AG09309 (cell line): ENCODE results near the gene SSX2IP.

ENCODE experiments used
- DNase-seq: peaks from one replicate; pipeline ENCODE4 v3.0.0-alpha.2; 2010; ENCODE audit warnings: low read depth
- H3K4me3 ChIP-seq: 2 replicates; pipeline ENCODE4 v1.5.1; 2011; ENCODE audit warnings: mild to moderate bottlenecking, low read depth, low read length, moderate library complexity; ENCODE audit not compliant: control insufficient read depth
- TF ChIP-seq, protein P1 (sequence below): IDR thresholded peaks from 2 replicates; pipeline ENCODE4 v1.5.1; 2011; ENCODE audit warnings: mild to moderate bottlenecking, low read depth, low read length, inconsistent platforms; ENCODE audit not compliant: insufficient read depth, control insufficient read depth; ENCODE audit errors: missing control alignments

SSX2IP gene

DNA sequence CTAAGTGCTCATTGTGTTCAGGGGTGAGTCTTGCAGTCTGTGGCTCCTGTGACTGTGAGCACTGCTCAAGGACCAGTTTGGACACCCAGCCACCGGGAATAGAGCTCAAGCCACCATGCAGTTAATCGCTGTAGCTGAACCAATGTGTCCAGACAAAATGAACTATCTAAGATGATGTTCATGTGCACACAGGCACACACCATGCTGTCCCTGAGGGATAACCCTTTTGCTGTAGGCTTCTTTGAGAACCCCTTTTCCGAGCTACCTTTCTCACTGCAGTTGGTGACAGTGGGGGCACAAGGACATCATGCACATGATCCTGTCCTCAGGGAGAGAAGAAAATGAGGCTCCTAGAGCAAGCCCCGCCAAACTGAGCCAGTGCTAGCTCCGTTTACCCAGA lies 65.4 kb downstream of the SSX2IP start:
- TF ChIP-seq, protein P1, sequence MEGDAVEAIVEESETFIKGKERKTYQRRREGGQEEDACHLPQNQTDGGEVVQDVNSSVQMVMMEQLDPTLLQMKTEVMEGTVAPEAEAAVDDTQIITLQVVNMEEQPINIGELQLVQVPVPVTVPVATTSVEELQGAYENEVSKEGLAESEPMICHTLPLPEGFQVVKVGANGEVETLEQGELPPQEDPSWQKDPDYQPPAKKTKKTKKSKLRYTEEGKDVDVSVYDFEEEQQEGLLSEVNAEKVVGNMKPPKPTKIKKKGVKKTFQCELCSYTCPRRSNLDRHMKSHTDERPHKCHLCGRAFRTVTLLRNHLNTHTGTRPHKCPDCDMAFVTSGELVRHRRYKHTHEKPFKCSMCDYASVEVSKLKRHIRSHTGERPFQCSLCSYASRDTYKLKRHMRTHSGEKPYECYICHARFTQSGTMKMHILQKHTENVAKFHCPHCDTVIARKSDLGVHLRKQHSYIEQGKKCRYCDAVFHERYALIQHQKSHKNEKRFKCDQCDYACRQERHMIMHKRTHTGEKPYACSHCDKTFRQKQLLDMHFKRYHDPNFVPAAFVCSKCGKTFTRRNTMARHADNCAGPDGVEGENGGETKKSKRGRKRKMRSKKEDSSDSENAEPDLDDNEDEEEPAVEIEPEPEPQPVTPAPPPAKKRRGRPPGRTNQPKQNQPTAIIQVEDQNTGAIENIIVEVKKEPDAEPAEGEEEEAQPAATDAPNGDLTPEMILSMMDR = no peak
- no peak for DNase-seq
- H3K4me3 ChIP-seq = no peak overlapping the region

DNA sequence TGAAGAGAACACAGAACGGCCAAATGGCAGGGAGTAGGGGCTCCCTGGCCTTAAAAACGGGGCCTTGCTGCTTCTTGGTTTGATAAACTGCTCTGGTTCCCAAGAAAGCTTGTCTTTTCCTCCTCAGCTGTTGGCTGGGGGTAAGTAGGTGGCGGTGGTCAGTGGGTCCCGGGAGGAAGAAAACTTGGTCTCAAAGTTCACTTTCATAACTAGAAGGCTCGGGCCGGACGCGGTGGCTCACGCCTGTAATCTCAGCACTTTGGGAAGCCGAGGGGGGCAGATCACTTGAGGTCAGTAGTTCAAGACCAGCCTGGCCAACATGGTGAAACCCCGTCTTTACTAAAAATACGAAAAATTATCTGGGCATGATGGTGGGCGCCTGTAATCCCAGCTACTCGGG lies 68.7 kb downstream of the SSX2IP start:
- no peak for DNase-seq
- TF ChIP-seq, protein P1 = no peak

DNA sequence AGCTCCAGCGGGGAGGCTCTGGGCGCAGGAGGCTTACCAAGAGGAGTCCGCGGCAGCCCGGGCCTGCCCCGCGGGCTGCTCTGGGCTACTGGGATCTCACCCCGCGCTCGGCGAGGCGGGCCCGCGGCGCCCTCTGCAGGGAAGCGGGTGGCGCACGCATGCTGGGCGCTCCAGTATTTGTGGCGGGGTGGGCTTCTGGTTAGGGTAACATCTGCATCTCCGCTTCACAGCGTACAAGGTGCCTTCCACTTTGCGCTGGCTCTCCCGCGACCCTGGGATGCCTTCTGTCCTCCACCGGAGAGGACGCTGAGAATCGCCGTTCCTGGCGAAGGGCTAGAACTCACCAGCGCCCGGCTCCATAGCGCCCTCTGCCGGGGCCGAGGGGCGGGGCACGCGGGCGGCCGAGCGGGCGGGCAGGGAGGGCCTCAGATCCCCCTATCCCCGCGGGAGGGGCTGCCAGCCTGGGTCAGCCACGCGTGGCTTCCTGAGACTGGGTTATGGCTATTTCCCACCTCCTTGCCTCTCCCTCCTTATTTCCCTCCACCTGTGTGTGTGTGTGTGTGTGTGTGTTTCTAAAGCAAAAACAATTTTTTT lies 69.4 kb downstream of the SSX2IP start:
- DNase-seq = no peak
- TF ChIP-seq, protein P1 = peak; percentile 59
- H3K4me3 ChIP-seq = peak overlapping the region; percentile 43

More for the DNA sequence above, 68.7 kb downstream of the SSX2IP start:
- H3K4me3 ChIP-seq = no peak overlapping the region

DNA sequence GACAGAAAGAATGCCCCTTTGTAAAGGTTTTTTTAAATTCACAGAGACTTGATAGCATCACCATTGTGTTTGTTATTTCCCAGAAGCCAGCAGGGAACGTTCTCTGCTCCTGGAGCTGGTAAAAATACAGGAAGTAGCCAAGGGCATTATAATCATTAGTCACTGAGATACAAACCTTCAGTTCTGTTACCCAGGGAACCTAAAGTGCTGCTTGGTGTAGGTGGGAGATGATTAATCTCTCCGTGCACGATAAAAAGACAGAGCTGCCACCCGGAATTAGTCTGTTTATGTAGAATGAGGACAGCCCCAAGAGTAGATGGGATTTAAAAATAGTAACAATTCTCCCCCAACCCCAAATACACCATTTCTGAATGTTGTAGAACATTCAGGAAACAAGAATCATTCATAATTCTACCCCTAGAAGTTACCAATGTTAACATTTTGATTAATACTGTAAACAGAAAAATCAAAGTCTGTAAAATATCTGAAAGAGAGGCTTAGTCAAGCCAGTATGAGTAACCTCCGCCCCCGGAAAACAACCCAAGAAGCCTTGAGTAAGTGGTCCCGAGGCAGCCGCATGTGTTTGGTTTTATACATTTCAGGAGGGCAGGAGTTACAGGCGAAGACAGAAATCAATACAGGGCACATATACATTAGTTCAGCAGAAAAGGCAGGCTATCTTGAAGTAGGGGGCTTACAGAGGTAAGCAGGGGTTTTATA lies 70.7 kb downstream of the SSX2IP start:
- TF ChIP-seq, protein P1 = no peak
- no peak for DNase-seq

DNA sequence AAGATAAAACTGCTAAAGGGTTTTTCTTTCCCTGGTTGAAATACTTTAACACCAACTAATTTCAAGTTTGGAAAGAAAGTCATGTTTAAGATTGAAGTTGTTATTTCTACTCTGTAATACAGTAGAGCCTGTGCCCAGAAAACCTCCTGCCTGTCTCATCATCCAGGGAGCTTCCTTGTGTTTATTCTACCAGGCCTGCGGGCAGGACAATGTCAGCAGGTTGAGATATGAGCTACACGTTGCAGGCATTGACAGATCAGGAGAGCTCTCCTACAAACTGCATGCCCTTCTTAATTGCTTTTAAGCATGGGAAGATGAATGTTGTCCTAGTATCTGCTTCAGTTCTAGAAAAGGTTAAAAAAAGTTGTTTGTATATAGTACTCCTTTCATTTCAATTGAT lies 72.9 kb downstream of the SSX2IP start:
- TF ChIP-seq, protein P1 = no peak
- H3K4me3 ChIP-seq = no peak overlapping the region
- no peak for DNase-seq

More for the DNA sequence above, 70.7 kb downstream of the SSX2IP start:
- no peak overlapping the region for H3K4me3 ChIP-seq

DNA sequence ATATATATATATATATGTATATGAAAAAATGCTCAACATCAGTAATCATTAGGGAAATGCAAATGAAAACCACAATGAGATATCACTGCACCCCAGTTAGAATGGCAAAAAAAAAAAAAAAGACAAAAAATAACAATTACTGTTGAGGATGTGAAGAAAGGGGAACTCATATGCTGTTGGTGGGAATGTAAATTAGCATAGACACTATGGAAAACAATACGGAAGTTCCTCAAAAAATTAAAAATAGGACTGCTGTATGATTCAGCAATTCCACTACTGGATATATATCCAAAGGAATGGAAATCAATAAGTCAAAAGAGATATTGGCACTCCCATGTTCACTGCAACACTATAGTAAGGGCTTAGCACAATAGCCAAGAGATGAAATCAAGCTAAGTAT lies 74.5 kb downstream of the SSX2IP start:
- DNase-seq = no peak
- H3K4me3 ChIP-seq = no peak overlapping the region
- TF ChIP-seq, protein P1 = no peak
